A549 (cell line): ENCODE results near the gene TCF3. TPM values are rescaled to one million over a fixed set of nuclear protein-coding genes. Genes with fewer than 3 reads are reported as not detected.

Experiments used
- ATAC-seq, 2 experiments: fragments of 200-7000 bp in 1 of 2; fragments of >200 bp in 1 of 2; cut with Nextera tagmentation in 1 of 2; cut with Tn5 transposase in 1 of 2; 3 replicates each; pipeline versions ENCODE4 v1.8.0 to v1.9.1; 2018 to 2020; ENCODE audit warnings: mild to moderate bottlenecking in 1 of 2, moderate library complexity in 1 of 2
- CTCF ChIA-PET: fragments of 300-600 bp; sonication (Branson Sonifier 250); formaldehyde crosslinking; extraction: SDS; loops from one replicate; lab custom pipeline; 2021; ENCODE audit warnings: antibody characterized with exemption, inconsistent platforms; lab: Yijun Ruan, JAX
- POLR2A ChIA-PET: fragments of 350-600 bp; formaldehyde crosslinking; extraction: SDS; loops from one replicate; lab custom pipeline; 2021; ENCODE audit warnings: antibody characterized with exemption, inconsistent platforms; lab: Yijun Ruan, JAX
- DNase-seq, 2 experiments: peaks; one replicate each; pipeline versions ENCODE4 v3.0.0 to v3.0.0-alpha.2; 2011 to 2016; ENCODE audit warnings: low read depth in 1 of 2, low spot score in 1 of 2
- FAIRE-seq: peaks from 2 replicates; lab custom pipeline; 2011; peaks lifted over from hg19 to GRCh38; lab: Jason Lieb, UNC
- H3K27ac ChIP-seq, 2 experiments: fragments of >200 bp; sonication (Bioruptor Twin); formaldehyde crosslinking; 3 replicates each; pipeline ENCODE4 v1.5.1; 2016 to 2017
- H3K4me1 ChIP-seq: fragments of >200 bp; sonication (Bioruptor Twin); formaldehyde crosslinking; 3 replicates; pipeline ENCODE4 v1.6.1; 2016
- H3K4me2 ChIP-seq: fragments of >200 bp; sonication (Bioruptor Twin); formaldehyde crosslinking; 3 replicates; pipeline ENCODE4 v1.6.1; 2016
- H3K4me3 ChIP-seq: fragments of >200 bp; sonication (Bioruptor Twin); formaldehyde crosslinking; 3 replicates; pipeline ENCODE4 v1.5.1; 2016
- H3K9me3 ChIP-seq: fragments of >200 bp; sonication (Bioruptor Twin); formaldehyde crosslinking; 3 replicates; pipeline ENCODE4 v1.6.1; 2016
- ATOH8 ChIP-seq: fragments of 250-450 bp; sonication (Bioruptor Pico); IDR thresholded peaks from 2 replicates; pipeline ENCODE4 v1.5.0; 2020; ENCODE audit warnings: low read depth, mild to moderate bottlenecking, moderate library complexity
- BCL3 ChIP-seq: fragments of >200 bp; sonication (Bioruptor Twin); formaldehyde crosslinking; IDR thresholded peaks from 3 replicates; pipeline ENCODE4 v1.6.1; 2016
- CBX2 ChIP-seq: fragments of 200-600 bp; sonication (generic); IDR thresholded peaks from 2 replicates; pipeline ENCODE4 v1.6.1; 2016; ENCODE audit warnings: low read depth, mild to moderate bottlenecking, borderline replicate concordance
- CEBPB ChIP-seq, 2 experiments: fragments of >200 bp in 1 of 2; sonication (Bioruptor Twin) in 1 of 2; formaldehyde crosslinking in 1 of 2; IDR thresholded peaks; 2 replicates each; pipeline ENCODE4 v1.6.1; 2012 to 2016
- EHMT2 ChIP-seq: fragments of 200-600 bp; sonication (generic); IDR thresholded peaks from 2 replicates; pipeline ENCODE4 v1.6.1; 2016; ENCODE audit warnings: antibody characterized with exemption, low read depth, mild to moderate bottlenecking, moderate library complexity
- HDAC2 ChIP-seq: fragments of 200-600 bp; sonication (generic); IDR thresholded peaks from 2 replicates; pipeline ENCODE4 v1.6.1; 2016
- HEYL ChIP-seq: fragments of 250-450 bp; sonication (Bioruptor Pico); IDR thresholded peaks from 2 replicates; pipeline ENCODE4 v1.8.0; 2021; ENCODE audit warnings: mild to moderate bottlenecking, moderate library complexity
- JUN ChIP-seq, 2 experiments: fragments of >200 bp; sonication (Bioruptor Twin); formaldehyde crosslinking; IDR thresholded peaks; 2 replicates in 1 of 2; 3 replicates in 1 of 2; pipeline ENCODE4 v1.6.1; 2016 to 2017
- KDM1A ChIP-seq: fragments of 200-600 bp; sonication (generic); IDR thresholded peaks from 2 replicates; pipeline ENCODE4 v1.6.1; 2016; ENCODE audit warnings: low read depth, mild to moderate bottlenecking
- KDM5A ChIP-seq: fragments of 200-600 bp; sonication (generic); IDR thresholded peaks from 2 replicates; pipeline ENCODE4 v1.6.1; 2016; ENCODE audit warnings: antibody characterized with exemption, mild to moderate bottlenecking
- MAZ ChIP-seq: fragments of 150-350 bp; IDR thresholded peaks from 2 replicates; pipeline ENCODE4 v1.6.1; 2014; ENCODE audit warnings: antibody characterized with exemption, low read depth, low read length, borderline replicate concordance
- NPAS2 ChIP-seq: fragments of 250-450 bp; sonication (Bioruptor Pico); IDR thresholded peaks from 2 replicates; pipeline ENCODE4 v1.8.0; 2022; ENCODE audit warnings: mild to moderate bottlenecking, moderate library complexity, borderline replicate concordance
- POLR2A ChIP-seq: IDR thresholded peaks from 2 replicates; pipeline ENCODE4 v1.6.1; 2012; ENCODE audit warnings: mild to moderate bottlenecking, low read length
- RAD21 ChIP-seq, 2 experiments: fragments of >200 bp in 1 of 2; sonication (Bioruptor Twin) in 1 of 2; formaldehyde crosslinking in 1 of 2; IDR thresholded peaks in 1 of 2; conservative IDR thresholded peaks in 1 of 2; 2 replicates in 1 of 2; 3 replicates in 1 of 2; pipeline ENCODE4 v1.6.1; 2012 to 2018; ENCODE audit warnings: inconsistent platforms in 1 of 2
- REST ChIP-seq: fragments of 200-600 bp; sonication (generic); IDR thresholded peaks from 2 replicates; pipeline ENCODE4 v1.6.1; 2016; ENCODE audit warnings: antibody characterized with exemption, mild to moderate bottlenecking, moderate library complexity
- RNF2 ChIP-seq: fragments of 200-600 bp; sonication (generic); IDR thresholded peaks from 2 replicates; pipeline ENCODE4 v1.6.1; 2016; ENCODE audit warnings: low read depth, mild to moderate bottlenecking, antibody characterized with exemption, moderate library complexity, borderline replicate concordance
- SREBF2 ChIP-seq: fragments of 450-650 bp; IDR thresholded peaks from 2 replicates; pipeline ENCODE4 v1.6.1; 2014; ENCODE audit warnings: mild to moderate bottlenecking, moderate library complexity
- TP53 ChIP-seq: fragments of 250-450 bp; sonication (Bioruptor Pico); IDR thresholded peaks from 2 replicates; pipeline ENCODE4 v1.5.0; 2021; ENCODE audit warnings: mild to moderate bottlenecking, moderate library complexity
- ZC3H11A ChIP-seq: fragments of 450-650 bp; IDR thresholded peaks from 2 replicates; pipeline ENCODE4 v1.6.1; 2014; ENCODE audit warnings: antibody characterized with exemption, mild to moderate bottlenecking
- WGBS: methylation state at CpG from one replicate; pipeline ENCODE4 v1.1.6; 2017; ENCODE audit errors: missing lambda C conversion rate; 5-methylcytosine and 5-hydroxymethylcytosine counted together
- polyA plus RNA-seq, 4 experiments: library from polyadenylated mRNA; depleted of rRNA in 3 of 4; stranded (reverse); fragments of >200 nt; fragmentation: RNase III in 1 of 4; extraction: RNeasy Plus Mini Kit Qiagen cat#74134 plus additional on column Dnase treatment in 1 of 4; gene quantifications; 2 replicates in 3 of 4; 3 replicates in 1 of 4; pipeline ENCODE4 v1.2.3, GENCODE V29; 2011 to 2017
- TF ChIP-seq, protein P1 (sequence below): fragments of 450-650 bp; IDR thresholded peaks from 2 replicates; pipeline ENCODE4 v1.6.1; 2014; ENCODE audit warnings: antibody characterized with exemption
- TF ChIP-seq, protein P2 (sequence below): fragments of >200 bp; sonication (Bioruptor Twin); formaldehyde crosslinking; IDR thresholded peaks from 2 replicates; pipeline ENCODE4 v1.6.1; 2016

Gene TCF3
- polyA plus RNA-seq, 2 of the 4 experiments (the other 2 are of a cell fraction) = 25.6 to 52.6 TPM

- TF ChIP-seq ZC3H11A (no peak), MAZ (no peak), POLR2A (no peak)
- TF ChIP-seq, all 56 proteins: peak for 0
These were observed 22.4 kb downstream of the TCF3 start for GRCh38 chr19:1630012-1630411.

DNA sequence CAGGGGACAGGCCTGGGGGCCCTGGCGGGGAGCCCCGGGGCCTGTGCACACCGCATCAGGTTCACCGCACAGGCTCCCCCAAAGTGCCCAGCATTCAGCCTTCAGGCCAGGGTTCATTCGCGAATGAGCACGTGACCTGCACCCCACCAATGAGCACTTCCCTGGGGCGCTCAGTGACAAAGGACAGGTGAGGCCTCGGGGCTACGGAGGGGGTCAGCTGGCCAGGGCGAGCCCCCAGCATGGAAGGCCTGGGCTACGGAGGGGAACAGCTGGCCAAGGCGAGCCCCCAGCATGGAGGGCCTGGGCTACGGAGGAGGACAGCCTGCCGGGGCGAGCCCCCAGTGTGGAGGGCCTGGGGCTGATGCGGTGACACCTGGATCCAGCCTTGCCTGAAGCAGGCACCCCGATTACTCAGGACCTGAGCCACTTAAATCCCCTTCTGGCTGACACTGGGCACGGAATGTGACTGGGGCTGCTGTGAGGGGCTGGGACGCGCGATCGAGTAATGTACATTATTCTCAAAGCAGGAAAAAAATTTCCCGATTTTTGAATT, 23.1 kb downstream of the TCF3 start:
- CTCF ChIA-PET = no interaction called here
- DNase-seq = no peak
- Histone ChIP-seq H3K9me3 (no peaks in the 10 kb centered on the region), H3K4me3 (no peak overlapping the region), H3K4me1 (peaks cover 14% of the 10 kb centered on the region), H3K27ac (no peak overlapping the region), H3K4me2 (no peak overlapping the region)
- TF ChIP-seq TP53 (CRISPR knock-in tag) = no peak
- TF ChIP-seq, protein P1, sequence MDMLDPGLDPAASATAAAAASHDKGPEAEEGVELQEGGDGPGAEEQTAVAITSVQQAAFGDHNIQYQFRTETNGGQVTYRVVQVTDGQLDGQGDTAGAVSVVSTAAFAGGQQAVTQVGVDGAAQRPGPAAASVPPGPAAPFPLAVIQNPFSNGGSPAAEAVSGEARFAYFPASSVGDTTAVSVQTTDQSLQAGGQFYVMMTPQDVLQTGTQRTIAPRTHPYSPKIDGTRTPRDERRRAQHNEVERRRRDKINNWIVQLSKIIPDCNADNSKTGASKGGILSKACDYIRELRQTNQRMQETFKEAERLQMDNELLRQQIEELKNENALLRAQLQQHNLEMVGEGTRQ = no peak
- no peak for TF ChIP-seq HEYL (CRISPR knock-in tag)
- TF ChIP-seq NPAS2 = no peak
- TF ChIP-seq KDM1A = no peak
- TF ChIP-seq BCL3 = no peak
- no peak for TF ChIP-seq RNF2
- TF ChIP-seq CBX2 = no peak
- no peak for TF ChIP-seq ATOH8
- TF ChIP-seq, protein P2, sequence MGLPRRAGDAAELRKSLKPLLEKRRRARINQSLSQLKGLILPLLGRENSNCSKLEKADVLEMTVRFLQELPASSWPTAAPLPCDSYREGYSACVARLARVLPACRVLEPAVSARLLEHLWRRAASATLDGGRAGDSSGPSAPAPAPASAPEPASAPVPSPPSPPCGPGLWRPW = no peak
- no peak for TF ChIP-seq EHMT2
- TF ChIP-seq HDAC2 = no peak
- no peak for TF ChIP-seq JUN (IDR thresholded peaks at IDR 0.05)
- TF ChIP-seq CEBPB (IDR thresholded peaks at IDR 0.05) = no peak
- no peak for TF ChIP-seq KDM5A
- no peak for TF ChIP-seq RAD21 (conservative IDR thresholded peaks at IDR 0.05 in 1 of 2, IDR thresholded peaks at IDR 0.05 in 1 of 2)
- no peak for TF ChIP-seq SREBF2
- TF ChIP-seq REST = no peak
- no peak for ATAC-seq
- WGBS = 97% methylated on average over 9 of the region's 24 CpGs
- POLR2A ChIA-PET = no interaction called here
- no peak for FAIRE-seq

More at GRCh38 chr19:1630012-1630411, 22.4 kb downstream of the TCF3 start:
- ChIA-PET POLR2A (no interaction called here), CTCF (interaction anchor here (1.4 kb wide), 1 partner anchor 165 kb away, joined by 4 read pairs; no protein-coding TSS in a partner anchor)
- Histone ChIP-seq H3K9me3 (peaks cover 2% of the 10 kb centered on the region; the same call in 1 of the 3 replicates), H3K4me1 (peaks cover 14% of the 10 kb centered on the region), H3K27ac (no peak overlapping the region), H3K4me3 (no peak overlapping the region), H3K4me2 (no peak overlapping the region)
- no peak for ATAC-seq
- 92% methylated on average over 6 of the region's 20 CpGs for WGBS
- no peak for FAIRE-seq
- no peak for DNase-seq
